WTC11 (cell line): ENCODE data around the gene MTMR6.
"Not testable (repeated sequence)": the region's sequence is repeated elsewhere in the genome, so short reads cannot be mapped to it uniquely, and the experiment has no call there.

Experiments used
- MYBL2 ChIP-seq: sonication (generic); formaldehyde crosslinking; IDR thresholded peaks from 2 replicates; pipeline ENCODE4 v1.8.1; 2023; ENCODE audit warnings: mild to moderate bottlenecking, moderate library complexity, missing genetic modification reagents
- NFE2L1 ChIP-seq: sonication (generic); formaldehyde crosslinking; IDR thresholded peaks from 2 replicates; pipeline ENCODE4 v1.8.1; 2023; ENCODE audit warnings: missing genetic modification reagents
- ZNF317 ChIP-seq: sonication (generic); formaldehyde crosslinking; IDR thresholded peaks from 2 replicates; pipeline ENCODE4 v1.8.1; 2023; ENCODE audit warnings: low read depth, mild to moderate bottlenecking, moderate library complexity, missing genetic modification reagents, borderline replicate concordance
- TF ChIP-seq, protein P1 (sequence below): fragments of 250-450 bp; sonication (Bioruptor Pico); IDR thresholded peaks from 2 replicates; pipeline ENCODE4 v1.8.0; 2021; ENCODE audit warnings: mild to moderate bottlenecking
- TF ChIP-seq, protein P2 (sequence below): fragments of 200-600 bp; IDR thresholded peaks from 2 replicates; pipeline ENCODE4 v1.8.0; 2022; ENCODE audit warnings: antibody characterized with exemption
- TF ChIP-seq, protein P3 (sequence below): sonication (generic); formaldehyde crosslinking; IDR thresholded peaks from 2 replicates; pipeline ENCODE4 v1.8.1; 2022; ENCODE audit warnings: low read depth, mild to moderate bottlenecking, moderate library complexity, missing genetic modification reagents, borderline replicate concordance
- TF ChIP-seq, protein P4 (sequence below): sonication (generic); formaldehyde crosslinking; conservative IDR thresholded peaks from 2 replicates; pipeline ENCODE4 v1.8.1; 2022; ENCODE audit warnings: mild to moderate bottlenecking, missing genetic modification reagents

DNA sequence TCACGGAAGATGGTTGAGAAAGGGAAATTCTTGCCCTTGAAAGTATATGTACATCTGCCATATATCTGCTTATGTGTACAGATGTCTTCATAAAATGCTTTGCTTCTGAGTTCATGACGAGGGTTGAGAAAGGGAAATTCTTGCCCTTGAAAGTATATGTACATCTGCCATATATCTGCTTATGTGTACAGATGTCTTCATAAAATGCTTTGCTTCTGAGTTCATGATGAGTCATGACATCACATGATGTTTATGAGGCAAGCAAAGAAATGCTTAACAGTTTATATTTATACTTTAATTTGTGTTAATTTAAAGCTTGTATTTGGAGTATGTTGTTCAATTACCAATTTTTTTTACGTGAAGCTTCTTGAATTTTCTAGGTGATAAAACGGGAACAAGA lies 31.7 kb upstream of the MTMR6 start:
- not testable (repeated sequence) for TF ChIP-seq NFE2L1; ZNF317 (CRISPR knock-in tag); MYBL2 (CRISPR knock-in tag)
- TF ChIP-seq, protein P1, sequence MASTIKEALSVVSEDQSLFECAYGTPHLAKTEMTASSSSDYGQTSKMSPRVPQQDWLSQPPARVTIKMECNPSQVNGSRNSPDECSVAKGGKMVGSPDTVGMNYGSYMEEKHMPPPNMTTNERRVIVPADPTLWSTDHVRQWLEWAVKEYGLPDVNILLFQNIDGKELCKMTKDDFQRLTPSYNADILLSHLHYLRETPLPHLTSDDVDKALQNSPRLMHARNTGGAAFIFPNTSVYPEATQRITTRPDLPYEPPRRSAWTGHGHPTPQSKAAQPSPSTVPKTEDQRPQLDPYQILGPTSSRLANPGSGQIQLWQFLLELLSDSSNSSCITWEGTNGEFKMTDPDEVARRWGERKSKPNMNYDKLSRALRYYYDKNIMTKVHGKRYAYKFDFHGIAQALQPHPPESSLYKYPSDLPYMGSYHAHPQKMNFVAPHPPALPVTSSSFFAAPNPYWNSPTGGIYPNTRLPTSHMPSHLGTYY (CRISPR knock-in tag), result not testable (repeated sequence)
- TF ChIP-seq, protein P2, sequence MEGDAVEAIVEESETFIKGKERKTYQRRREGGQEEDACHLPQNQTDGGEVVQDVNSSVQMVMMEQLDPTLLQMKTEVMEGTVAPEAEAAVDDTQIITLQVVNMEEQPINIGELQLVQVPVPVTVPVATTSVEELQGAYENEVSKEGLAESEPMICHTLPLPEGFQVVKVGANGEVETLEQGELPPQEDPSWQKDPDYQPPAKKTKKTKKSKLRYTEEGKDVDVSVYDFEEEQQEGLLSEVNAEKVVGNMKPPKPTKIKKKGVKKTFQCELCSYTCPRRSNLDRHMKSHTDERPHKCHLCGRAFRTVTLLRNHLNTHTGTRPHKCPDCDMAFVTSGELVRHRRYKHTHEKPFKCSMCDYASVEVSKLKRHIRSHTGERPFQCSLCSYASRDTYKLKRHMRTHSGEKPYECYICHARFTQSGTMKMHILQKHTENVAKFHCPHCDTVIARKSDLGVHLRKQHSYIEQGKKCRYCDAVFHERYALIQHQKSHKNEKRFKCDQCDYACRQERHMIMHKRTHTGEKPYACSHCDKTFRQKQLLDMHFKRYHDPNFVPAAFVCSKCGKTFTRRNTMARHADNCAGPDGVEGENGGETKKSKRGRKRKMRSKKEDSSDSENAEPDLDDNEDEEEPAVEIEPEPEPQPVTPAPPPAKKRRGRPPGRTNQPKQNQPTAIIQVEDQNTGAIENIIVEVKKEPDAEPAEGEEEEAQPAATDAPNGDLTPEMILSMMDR, result not testable (repeated sequence)
- TF ChIP-seq, protein P3, sequence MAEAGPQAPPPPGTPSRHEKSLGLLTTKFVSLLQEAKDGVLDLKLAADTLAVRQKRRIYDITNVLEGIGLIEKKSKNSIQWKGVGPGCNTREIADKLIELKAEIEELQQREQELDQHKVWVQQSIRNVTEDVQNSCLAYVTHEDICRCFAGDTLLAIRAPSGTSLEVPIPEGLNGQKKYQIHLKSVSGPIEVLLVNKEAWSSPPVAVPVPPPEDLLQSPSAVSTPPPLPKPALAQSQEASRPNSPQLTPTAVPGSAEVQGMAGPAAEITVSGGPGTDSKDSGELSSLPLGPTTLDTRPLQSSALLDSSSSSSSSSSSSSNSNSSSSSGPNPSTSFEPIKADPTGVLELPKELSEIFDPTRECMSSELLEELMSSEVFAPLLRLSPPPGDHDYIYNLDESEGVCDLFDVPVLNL (CRISPR knock-in tag), result not testable (repeated sequence)
- TF ChIP-seq, protein P4, sequence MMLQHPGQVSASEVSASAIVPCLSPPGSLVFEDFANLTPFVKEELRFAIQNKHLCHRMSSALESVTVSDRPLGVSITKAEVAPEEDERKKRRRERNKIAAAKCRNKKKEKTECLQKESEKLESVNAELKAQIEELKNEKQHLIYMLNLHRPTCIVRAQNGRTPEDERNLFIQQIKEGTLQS, result not testable (repeated sequence)
